PFSK-1 (cell line): Measurements from ENCODE around the gene HIP1R.

Experiments used
- FOXP2 ChIP-seq: optimal IDR thresholded peaks from 2 replicates; pipeline ENCODE3; 2011; ENCODE audit warnings: borderline replicate concordance, control low read depth, inconsistent platforms; ENCODE audit not compliant: insufficient read depth; ENCODE audit errors: extremely low read length, extremely low read depth
- POLR2AphosphoS5 ChIP-seq: IDR thresholded peaks from 2 replicates; pipeline ENCODE4 v1.6.1; 2012; ENCODE audit warnings: low read depth, mild to moderate bottlenecking, control low read depth, low read length, moderate library complexity
- REST ChIP-seq, 2 experiments: IDR thresholded peaks; 2 replicates each; pipeline versions ENCODE4 v1.6.1 to v1.8.0; 2011 to 2012; ENCODE audit warnings: low read depth in 2 of 2, low read length in 2 of 2, control low read depth in 1 of 2, inconsistent platforms in 1 of 2, mild to moderate bottlenecking in 1 of 2, moderate library complexity in 1 of 2; ENCODE audit not compliant: insufficient read depth in 1 of 2
- SIN3A ChIP-seq: IDR thresholded peaks from 2 replicates; pipeline ENCODE4 v1.6.1; 2012; ENCODE audit warnings: mild to moderate bottlenecking, low read length, moderate library complexity, borderline replicate concordance; ENCODE audit not compliant: insufficient read depth
- TAF1 ChIP-seq: IDR thresholded peaks from 2 replicates; pipeline ENCODE4 v1.6.1; 2012; ENCODE audit warnings: low read length, control low read depth, borderline replicate concordance; ENCODE audit not compliant: insufficient read depth

- no peak for TF ChIP-seq REST (IDR thresholded peaks at IDR 0.05; ENCODE audit: insufficient read depth in 1 of 2, low read depth in 2 of 2, low read length in 2 of 2)
- TF ChIP-seq POLR2AphosphoS5: no peak
- no peak for TF ChIP-seq TAF1
- TF ChIP-seq SIN3A: no peak
- no peak for TF ChIP-seq FOXP2
These were observed 19.3 kb downstream of the HIP1R start for GRCh38 chr12:122854554-122854953.
